HL-60 (cell line): ENCODE results near the gene PDXK.

Source experiments
- DNase-seq, 2 experiments: peaks; one replicate each; pipeline ENCODE4 v3.0.0-alpha.2; 2010 to 2020; ENCODE audit warnings: low read depth in 1 of 2, low spot score in 1 of 2
- H3K27ac ChIP-seq: fragments of 250-450 bp; sonication (Bioruptor Pico); replicated peaks from 2 replicates; pipeline ENCODE4 v1.5.1; 2020; ENCODE audit warnings: mild to moderate bottlenecking, moderate library complexity
- H3K27me3 ChIP-seq: fragments of 250-450 bp; sonication (Bioruptor Pico); 2 replicates; pipeline ENCODE4 v1.5.1; 2021; ENCODE audit warnings: mild to moderate bottlenecking, moderate library complexity; ENCODE audit not compliant: insufficient read depth, poor library complexity, severe bottlenecking
- H3K4me3 ChIP-seq: replicated peaks from 2 replicates; pipeline ENCODE4 v1.5.1; 2011; ENCODE audit warnings: mild to moderate bottlenecking, control low read depth, low read length; ENCODE audit not compliant: insufficient read depth
- GABPA ChIP-seq: IDR thresholded peaks from 2 replicates; pipeline ENCODE4 v1.6.1; 2012; ENCODE audit warnings: low read depth
- POLR2AphosphoS5 ChIP-seq: IDR thresholded peaks from 2 replicates; pipeline ENCODE4 v1.6.1; 2012; ENCODE audit warnings: low read depth
- REST ChIP-seq: IDR thresholded peaks from 2 replicates; pipeline ENCODE4 v1.6.1; 2012; ENCODE audit warnings: low read depth; ENCODE audit not compliant: insufficient replicate concordance
- SPI1 ChIP-seq: IDR thresholded peaks from 2 replicates; pipeline ENCODE4 v1.6.1; 2012; ENCODE audit warnings: low read depth, mild to moderate bottlenecking, borderline replicate concordance
- long read RNA-seq: library from polyadenylated mRNA; unstranded; transcript quantifications from one replicate; pipeline ENCODE4 v2.0.0, GENCODE V29; 2020
- TF ChIP-seq, protein P1 (sequence below): IDR thresholded peaks from one replicate; pipeline ENCODE4 v1.5.1; 2011; ENCODE audit warnings: low read length, control low read depth, inconsistent platforms; ENCODE audit not compliant: insufficient read depth

PDXK gene
- long read RNA-seq, full-length matches to known transcripts = 4 of 30 reads
- long read RNA-seq, partial matches to known transcripts = 0 of 30 reads
- long read RNA-seq, other reads (novel, unspliced or antisense) = 26 of 30 reads

GRCh38 chr21:43718872-43719747, at the start of gene PDXK:
TSS of gene PDXK (plus strand) at chr21:43719129. CDS start at chr21:43719295, 166 bp downstream.
- Histone ChIP-seq H3K27ac (peak within 1 kb of the TSS; percentile 91), H3K4me3 (peak within 1 kb of the TSS; percentile 64), H3K27me3 (no peaks in the 10 kb centered on the region)
- peak; percentile 83 to 85 for DNase-seq
- TF ChIP-seq SPI1 (0 out of 2 replicates have a peak, but pooled peaks have one; percentile 17), REST (no peak), POLR2AphosphoS5 (0 out of 2 replicates have a peak, but pooled peaks have one; percentile 18)

GRCh38 chr21:43669828-43670605, 48.9 kb upstream of the PDXK start:
- H3K27ac ChIP-seq = no peak overlapping the region
- TF ChIP-seq POLR2AphosphoS5 (no peak), GABPA (no peak), SPI1 (no peak), REST (no peak)
- TF ChIP-seq, protein P1, sequence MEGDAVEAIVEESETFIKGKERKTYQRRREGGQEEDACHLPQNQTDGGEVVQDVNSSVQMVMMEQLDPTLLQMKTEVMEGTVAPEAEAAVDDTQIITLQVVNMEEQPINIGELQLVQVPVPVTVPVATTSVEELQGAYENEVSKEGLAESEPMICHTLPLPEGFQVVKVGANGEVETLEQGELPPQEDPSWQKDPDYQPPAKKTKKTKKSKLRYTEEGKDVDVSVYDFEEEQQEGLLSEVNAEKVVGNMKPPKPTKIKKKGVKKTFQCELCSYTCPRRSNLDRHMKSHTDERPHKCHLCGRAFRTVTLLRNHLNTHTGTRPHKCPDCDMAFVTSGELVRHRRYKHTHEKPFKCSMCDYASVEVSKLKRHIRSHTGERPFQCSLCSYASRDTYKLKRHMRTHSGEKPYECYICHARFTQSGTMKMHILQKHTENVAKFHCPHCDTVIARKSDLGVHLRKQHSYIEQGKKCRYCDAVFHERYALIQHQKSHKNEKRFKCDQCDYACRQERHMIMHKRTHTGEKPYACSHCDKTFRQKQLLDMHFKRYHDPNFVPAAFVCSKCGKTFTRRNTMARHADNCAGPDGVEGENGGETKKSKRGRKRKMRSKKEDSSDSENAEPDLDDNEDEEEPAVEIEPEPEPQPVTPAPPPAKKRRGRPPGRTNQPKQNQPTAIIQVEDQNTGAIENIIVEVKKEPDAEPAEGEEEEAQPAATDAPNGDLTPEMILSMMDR = no peak

DNA sequence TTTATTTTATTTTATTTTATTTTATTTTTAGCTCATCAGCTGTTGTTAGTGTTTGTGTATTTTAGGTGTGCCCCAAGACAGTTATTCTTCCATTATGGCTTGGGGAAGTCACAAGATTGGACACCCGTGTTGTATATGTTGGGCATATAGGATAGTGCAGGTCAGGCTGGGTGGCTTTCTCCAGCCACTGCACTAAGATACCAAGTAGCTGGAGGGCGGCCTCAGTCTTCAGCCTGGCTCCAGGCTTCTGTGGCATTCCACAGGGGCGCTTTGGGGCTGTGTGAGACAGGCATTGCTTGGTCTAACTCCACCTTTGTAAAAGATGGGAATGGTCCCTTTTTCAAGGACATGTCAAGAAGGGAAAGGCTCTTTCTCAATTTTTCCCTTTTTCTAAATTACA, 43.1 kb upstream of the PDXK start:
- Histone ChIP-seq H3K27ac (no peak overlapping the region), H3K27me3 (no peaks in the 10 kb centered on the region), H3K4me3 (no peak overlapping the region)
- no peak for DNase-seq
- TF ChIP-seq SPI1 (no peak), REST (no peak), GABPA (no peak), POLR2AphosphoS5 (no peak)
- TF ChIP-seq, protein P1 = no peak

More at GRCh38 chr21:43669828-43670605, 48.9 kb upstream of the PDXK start:
- Histone ChIP-seq H3K4me3 (no peak overlapping the region), H3K27me3 (no peaks in the 10 kb centered on the region)
- no peak for DNase-seq
